HG03196 (cell line): Measurements from ENCODE around the gene RARRES2.
A peak's percentile ranks its signal among the peaks of the same experiment; 100 is the strongest.

Experiments
- ATAC-seq: cut with Tn5 transposase; IDR thresholded peaks from one replicate; pipeline ENCODE4 v1.9.1; 2021; ENCODE audit not compliant: unreplicated experiment

The RARRES2 gene

DNA sequence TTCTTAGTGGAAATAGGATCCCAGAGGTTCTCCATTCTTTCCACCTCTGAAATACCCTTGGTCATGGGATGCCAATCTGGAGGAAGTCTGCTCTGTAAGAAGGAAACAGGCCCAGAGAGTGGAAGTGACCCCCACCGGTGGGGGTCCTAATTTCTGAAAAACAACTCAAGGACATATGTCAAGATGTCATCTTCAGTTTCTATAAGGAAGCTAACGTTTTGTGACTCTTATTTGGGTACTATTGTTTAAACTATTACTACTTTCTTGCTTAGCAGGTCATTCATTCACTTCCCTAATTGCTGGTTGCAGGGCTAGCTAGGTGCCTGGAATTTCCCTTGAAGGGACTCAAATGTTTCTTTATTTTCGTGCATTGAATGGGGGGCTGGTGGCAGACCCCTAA is 35.8 kb upstream of the RARRES2 start:
- no peak for ATAC-seq

GRCh38 chr7:150376560-150376959 is 35.1 kb upstream of the RARRES2 start:
- no peak for ATAC-seq

DNA sequence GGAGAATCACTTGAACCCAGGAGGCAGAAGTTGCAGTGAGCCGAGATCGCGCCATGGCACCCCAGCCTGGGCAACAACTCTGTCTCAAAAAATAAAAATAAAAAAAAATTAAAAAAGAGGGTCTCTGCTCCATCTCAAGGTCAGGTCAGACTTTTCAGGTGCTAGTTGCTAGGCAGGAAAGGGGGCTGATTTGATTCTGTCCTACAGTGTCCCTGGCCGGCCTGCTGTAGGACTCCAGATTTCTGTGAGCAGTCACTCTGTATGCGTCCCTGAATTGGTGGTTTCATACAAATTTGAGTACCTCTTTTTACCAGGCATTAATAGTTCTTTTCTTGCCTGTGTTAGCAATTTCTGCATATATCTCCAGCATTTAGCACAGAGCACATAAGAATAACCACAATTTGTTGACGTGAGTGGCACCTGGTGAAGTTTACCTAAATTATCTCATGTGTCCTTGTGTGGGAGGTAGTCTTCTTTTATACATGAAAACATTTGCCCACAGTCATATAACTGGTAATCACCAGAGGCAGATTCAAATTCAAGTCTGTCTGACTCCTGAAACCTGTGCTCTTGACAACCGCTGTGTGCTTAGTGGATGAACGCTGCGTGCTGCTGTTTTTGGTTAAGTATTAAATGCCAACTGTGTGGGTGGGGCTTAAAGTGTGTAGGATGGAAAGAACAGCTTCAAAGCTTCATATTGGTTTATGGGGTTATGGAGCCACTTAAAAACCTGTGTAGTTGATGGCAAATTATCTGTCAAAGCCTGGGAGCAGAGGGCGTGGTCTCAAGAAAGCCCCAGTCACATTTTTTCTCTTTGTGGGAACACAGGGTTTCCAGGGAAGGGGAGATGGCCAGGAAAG is 34.5 kb upstream of the RARRES2 start:
- no peak for ATAC-seq

DNA sequence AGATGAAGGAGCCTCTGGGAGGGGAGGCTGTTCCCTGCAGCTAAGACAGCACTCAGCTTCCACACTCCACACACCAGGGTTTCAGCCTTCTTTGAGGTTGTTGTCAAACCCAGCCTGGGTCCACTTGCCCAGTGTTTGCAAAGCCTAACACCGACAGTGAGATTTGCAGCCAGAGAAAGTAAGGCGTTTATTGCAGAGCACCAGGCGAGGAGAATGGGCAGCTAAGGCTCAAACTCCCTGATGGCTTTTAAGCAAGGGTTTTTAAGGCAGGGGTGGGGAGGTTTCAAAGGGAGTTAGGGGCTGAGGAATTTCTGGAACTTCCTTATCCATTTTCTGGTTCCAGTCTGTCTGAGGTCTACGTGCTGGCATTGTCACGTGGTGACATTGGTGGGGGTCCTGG is 33.0 kb upstream of the RARRES2 start:
- no peak for ATAC-seq

GRCh38 chr7:150374026-150374425 is 32.6 kb upstream of the RARRES2 start:
- ATAC-seq: no peak

GRCh38 chr7:150373049-150373801 is 31.8 kb upstream of the RARRES2 start:
- no peak for ATAC-seq

DNA sequence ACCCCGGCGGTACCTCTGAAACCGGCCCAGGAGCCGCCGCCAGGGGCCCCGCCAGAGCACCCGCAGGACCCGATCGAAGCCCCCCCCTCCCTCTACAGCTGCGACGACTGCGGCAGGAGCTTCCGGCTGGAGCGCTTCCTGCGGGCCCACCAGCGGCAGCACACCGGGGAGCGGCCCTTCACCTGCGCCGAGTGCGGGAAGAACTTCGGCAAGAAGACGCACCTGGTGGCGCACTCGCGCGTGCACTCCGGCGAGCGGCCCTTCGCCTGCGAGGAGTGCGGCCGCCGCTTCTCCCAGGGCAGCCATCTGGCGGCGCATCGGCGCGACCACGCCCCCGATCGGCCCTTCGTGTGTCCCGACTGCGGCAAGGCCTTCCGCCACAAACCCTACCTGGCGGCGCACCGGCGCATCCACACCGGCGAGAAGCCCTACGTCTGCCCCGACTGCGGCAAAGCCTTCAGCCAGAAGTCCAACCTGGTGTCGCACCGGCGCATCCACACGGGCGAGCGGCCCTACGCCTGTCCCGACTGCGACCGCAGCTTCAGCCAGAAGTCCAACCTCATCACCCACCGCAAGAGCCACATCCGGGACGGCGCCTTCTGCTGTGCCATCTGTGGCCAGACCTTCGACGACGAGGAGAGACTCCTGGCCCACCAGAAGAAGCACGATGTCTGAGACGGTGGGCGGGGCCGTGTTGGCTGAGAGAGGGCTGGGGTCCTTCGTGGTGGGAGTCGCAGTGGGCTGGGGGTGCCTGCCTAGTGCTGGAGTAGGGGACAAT is 31.0 kb upstream of the RARRES2 start:
- no peak for ATAC-seq

- no peak for ATAC-seq
These were observed 30.5 kb upstream of the RARRES2 start for GRCh38 chr7:150371996-150372270.

DNA sequence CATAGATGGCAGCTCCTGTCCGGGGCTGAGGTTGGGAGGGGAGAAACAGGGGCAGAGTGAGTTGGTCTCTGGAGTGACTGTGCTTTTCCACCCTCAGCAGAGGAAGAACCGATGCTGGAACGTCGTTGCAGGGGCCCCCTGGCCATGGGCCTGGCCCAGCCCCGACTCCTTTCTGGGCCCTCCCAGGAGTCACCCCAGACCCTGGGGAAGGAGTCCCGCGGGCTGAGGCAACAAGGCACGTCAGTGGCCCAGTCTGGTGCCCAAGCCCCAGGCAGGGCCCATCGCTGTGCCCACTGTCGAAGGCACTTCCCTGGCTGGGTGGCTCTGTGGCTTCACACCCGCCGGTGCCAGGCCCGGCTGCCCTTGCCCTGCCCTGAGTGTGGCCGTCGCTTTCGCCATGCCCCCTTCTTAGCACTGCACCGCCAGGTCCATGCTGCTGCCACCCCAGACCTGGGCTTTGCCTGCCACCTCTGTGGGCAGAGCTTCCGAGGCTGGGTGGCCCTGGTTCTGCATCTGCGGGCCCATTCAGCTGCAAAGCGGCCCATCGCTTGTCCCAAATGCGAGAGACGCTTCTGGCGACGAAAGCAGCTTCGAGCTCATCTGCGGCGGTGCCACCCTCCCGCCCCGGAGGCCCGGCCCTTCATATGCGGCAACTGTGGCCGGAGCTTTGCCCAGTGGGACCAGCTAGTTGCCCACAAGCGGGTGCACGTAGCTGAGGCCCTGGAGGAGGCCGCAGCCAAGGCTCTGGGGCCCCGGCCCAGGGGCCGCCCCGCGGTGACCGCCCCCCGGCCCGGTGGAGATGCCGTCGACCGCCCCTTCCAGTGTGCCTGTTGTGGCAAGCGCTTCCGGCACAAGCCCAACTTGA is 29.9 kb upstream of the RARRES2 start:
- no peak for ATAC-seq

- no peak for ATAC-seq
These were observed 29.2 kb upstream of the RARRES2 start for GRCh38 chr7:150370612-150371071.

GRCh38 chr7:150369748-150370501 is 28.5 kb upstream of the RARRES2 start:
- peak; percentile 1 for ATAC-seq

DNA sequence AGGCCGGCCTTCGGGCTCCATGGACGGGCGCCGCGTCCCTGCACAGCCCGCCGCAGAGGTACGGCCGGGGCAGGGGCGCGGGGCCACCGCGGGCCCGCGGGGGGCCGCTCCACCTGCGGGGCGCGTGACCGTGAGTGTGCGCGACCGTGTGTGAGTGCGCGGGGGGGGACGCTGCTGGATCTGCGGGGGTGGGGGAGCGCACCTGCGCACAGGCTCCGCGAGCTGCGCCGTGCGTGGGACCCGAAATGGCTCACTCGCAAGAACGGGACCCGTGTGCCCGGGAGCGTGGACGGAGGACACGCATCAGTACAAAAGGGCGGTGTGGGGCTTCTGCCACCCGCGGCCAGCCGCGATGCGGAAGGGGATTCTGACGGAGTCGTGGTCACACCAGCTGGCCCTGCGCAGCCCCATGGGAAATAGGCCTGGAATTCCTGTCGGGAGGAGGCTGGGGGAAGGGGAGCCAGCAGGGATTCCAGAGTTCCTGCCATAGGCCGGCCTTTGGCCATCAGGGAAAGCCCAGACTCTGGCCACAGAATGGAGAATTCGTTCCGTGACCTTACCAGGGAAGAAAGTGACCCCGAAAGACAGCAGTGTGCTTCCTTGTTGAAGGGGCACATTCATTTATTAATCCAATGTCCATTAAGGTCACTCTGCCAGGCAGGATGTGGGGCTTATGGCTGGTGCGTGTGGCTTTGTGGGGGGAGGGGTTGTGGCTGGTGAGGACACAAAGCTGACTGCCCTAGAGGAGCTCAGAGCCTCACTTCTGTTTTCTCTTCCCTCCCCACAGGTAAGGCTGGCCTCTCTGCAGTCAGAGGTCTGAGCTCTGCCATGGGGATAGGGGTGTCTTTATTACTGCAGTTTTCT is 27.7 kb upstream of the RARRES2 start:
- peak; percentile 43 for ATAC-seq

DNA sequence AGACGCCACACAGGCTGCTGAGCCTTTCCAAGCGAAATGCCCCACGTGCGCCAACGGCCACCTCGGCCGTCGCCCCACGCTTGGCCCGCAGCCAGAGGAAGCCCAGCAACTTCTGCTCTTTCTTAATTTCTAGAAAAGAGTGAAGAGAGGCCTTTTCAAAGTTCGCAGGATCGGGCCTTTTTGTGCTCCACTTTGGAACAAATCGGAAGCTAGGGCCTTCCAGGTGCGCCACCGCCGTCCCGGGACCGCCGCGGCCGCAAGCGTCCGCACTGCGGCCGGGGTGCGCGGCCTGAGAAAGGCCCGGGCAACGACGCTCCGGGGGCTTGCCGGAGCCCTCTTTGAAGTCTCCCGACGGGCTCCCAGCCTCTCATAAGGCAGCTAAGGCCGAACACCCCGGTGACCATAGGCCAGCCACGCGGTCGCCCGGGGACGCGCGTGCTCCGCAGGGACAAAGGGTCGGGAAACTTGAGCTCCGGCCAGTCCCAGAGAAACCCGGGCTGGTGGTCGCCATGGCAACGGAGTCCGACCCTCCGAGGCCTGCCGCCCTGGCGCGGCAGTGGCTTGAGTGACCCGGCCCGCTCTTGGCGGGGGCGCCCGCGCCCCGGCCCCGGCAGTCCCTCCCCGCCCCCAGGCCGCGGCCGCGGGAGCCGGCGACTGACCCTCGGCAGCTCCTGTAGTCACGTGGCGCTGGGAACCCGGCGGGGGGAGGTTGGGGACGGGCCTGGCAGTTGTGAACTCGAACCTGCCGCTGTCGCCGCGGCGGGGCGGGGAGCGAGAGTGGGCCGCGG is 26.9 kb upstream of the RARRES2 start, which contains the start of gene REPIN1:
TSS of gene REPIN1 (plus strand) at position 727 of the 788 bp plus-strand sequence. CDS start 890 bp downstream, outside the sequence.
- ATAC-seq: peak; percentile 42

DNA sequence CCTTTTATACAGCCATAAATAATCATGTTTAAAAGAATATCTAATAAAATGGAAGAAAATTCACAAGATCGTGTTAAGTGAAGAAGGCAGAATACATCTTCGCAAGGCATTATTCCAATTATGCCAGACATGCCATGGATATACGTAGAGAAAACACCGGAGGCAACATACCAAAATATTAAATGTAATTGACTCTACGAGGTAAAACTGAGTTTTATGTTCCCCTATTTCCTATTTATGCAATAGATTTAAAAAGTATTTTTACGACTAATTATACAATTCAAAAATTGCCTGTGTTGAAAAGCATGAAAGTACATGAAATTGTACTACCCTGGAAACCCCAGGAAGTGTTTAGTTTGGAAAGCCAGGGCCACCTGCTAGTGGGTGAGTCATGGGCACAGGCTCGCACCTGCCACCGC is 26.3 kb upstream of the RARRES2 start:
- ATAC-seq: no peak

DNA sequence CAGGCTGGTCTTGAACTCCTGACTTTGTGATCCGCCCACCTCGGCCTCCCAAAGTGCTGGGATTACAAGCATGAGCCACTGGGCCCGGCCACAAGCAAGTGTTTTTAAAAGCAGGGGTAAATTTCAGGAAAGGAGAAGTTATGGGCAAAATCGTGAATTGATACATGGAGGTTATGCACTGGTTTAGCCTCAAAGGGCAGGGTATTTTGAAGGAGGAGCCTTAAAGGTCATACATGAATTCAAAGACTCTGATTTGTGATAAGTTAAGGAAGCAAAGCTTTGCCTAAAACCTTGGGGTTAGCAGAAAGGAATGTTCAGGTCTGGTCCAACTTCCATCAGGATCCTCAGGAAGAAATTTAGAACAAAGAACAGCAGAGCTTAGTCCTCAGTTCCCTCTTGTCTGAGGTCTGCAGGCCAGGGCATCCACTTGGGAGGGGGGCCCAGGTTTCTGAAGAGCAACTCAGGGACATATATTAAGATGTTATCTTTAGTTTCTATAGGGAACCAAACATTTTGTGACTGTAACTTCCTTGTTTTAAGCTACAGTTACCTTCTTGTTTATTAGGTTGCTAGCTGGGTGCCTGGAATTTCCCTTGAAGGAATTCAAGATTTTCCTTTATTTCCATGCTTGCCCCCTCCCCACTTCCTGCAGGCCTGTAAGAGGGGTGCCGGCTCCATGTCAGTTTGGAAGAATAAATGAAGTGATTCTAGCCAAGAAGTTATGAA is 24.4 kb upstream of the RARRES2 start:
- ATAC-seq: no peak

DNA sequence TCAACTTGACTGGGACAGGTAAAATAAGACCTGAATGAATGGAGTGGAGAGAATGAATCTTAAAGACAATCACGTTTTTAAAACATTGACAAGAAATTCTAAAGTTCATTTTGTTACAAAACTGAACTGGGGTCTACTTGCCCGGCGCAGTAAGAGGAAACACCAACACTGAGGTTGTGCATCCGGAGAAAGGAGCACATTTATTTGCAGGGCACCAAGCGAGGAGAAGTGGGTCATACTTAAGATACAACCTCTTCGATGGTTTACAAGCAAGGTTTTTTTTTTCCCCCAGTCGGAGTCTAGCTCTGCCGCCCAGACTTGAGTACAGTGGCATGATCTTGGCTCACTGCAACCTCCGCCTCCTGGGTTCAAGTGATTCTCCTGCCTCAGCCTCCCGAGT is 23.8 kb upstream of the RARRES2 start:
- no peak for ATAC-seq

- no peak for ATAC-seq
These were observed 22.4 kb upstream of the RARRES2 start for GRCh38 chr7:150363872-150364271.
